K562 (cell line): Measurements from ENCODE around the gene LILRB3. TPM values are rescaled to one million over a fixed set of nuclear protein-coding genes. Genes with fewer than 3 reads are reported as not detected.

Source experiments
- C11orf30 ChIP-seq: fragments of 450-650 bp; IDR thresholded peaks from 2 replicates; pipeline ENCODE4 v1.6.1; 2016; ENCODE audit warnings: low read depth, mild to moderate bottlenecking
- CC2D1A ChIP-seq: fragments of 450-650 bp; IDR thresholded peaks from 2 replicates; pipeline ENCODE4 v1.6.1; 2017; ENCODE audit warnings: mild to moderate bottlenecking
- DIDO1 ChIP-seq: fragments of 450-650 bp; IDR thresholded peaks from 2 replicates; pipeline ENCODE4 v1.6.1; 2016; ENCODE audit warnings: low read depth, missing biosample characterization, missing genetic modification characterization
- DNMT1 ChIP-seq: fragments of 450-650 bp; IDR thresholded peaks from 2 replicates; pipeline ENCODE4 v1.6.1; 2016; ENCODE audit warnings: antibody characterized with exemption, mild to moderate bottlenecking
- EP300 ChIP-seq: IDR thresholded peaks from 2 replicates; pipeline ENCODE4 v1.6.1; 2012; ENCODE audit warnings: low read length, improper control_type of control experiment
- FIP1L1 ChIP-seq: fragments of 200-400 bp; formaldehyde crosslinking; IDR thresholded peaks from 2 replicates; pipeline ENCODE4 v1.6.1; 2018; ENCODE audit warnings: mild to moderate bottlenecking, low read depth, low read length; ENCODE audit not compliant: poor library complexity, severe bottlenecking
- FOXA1 ChIP-seq: fragments of 450-650 bp; IDR thresholded peaks from 2 replicates; pipeline ENCODE4 v1.6.1; 2016; ENCODE audit warnings: mild to moderate bottlenecking, borderline replicate concordance
- GATAD2A ChIP-seq: fragments of 450-650 bp; IDR thresholded peaks from 2 replicates; pipeline ENCODE4 v1.6.1; 2017
- GTF2A2 ChIP-seq: IDR thresholded peaks from 2 replicates; pipeline ENCODE4 v1.6.1; 2016; ENCODE audit warnings: mild to moderate bottlenecking, missing genetic modification characterization, missing compliant biosample characterization
- JUNB ChIP-seq: fragments of 450-650 bp; formaldehyde crosslinking; conservative IDR thresholded peaks from 2 replicates; pipeline ENCODE4 v1.4.0; 2020; ENCODE audit warnings: mild to moderate bottlenecking
- PHB2 ChIP-seq: fragments of 450-650 bp; IDR thresholded peaks from 2 replicates; pipeline ENCODE4 v1.6.1; 2017; ENCODE audit warnings: low read depth
- POLR2A ChIP-seq: fragments of 450-650 bp; conservative IDR thresholded peaks from 2 replicates; pipeline ENCODE4 v1.6.1; 2016
- PRMT5 ChIP-seq: sonication (generic); formaldehyde crosslinking; IDR thresholded peaks from 2 replicates; pipeline ENCODE4 v1.5.0; 2020; ENCODE audit warnings: missing genetic modification reagents
- RB1 ChIP-seq: fragments of 450-650 bp; IDR thresholded peaks from 2 replicates; pipeline ENCODE4 v1.6.1; 2017; ENCODE audit warnings: low read depth, mild to moderate bottlenecking
- SUPT5H ChIP-seq: fragments of 450-650 bp; IDR thresholded peaks from 2 replicates; pipeline ENCODE4 v1.6.1; 2016
- TCF7 ChIP-seq: sonication (generic); IDR thresholded peaks from 2 replicates; pipeline ENCODE4 v1.6.1; 2016; ENCODE audit warnings: antibody characterized with exemption, borderline replicate concordance
- ZFP36 ChIP-seq: fragments of 150-350 bp; IDR thresholded peaks from 2 replicates; pipeline ENCODE4 v1.6.1; 2018; ENCODE audit warnings: low read length, low read depth; ENCODE audit not compliant: partially characterized antibody
- ZNF12 ChIP-seq: sonication (generic); formaldehyde crosslinking; IDR thresholded peaks from 2 replicates; pipeline ENCODE4 v1.4.0; 2020; ENCODE audit warnings: mild to moderate bottlenecking, missing genetic modification reagents
- polyA plus RNA-seq, 8 experiments: library from polyadenylated mRNA; depleted of rRNA in 4 of 8; stranded (reverse) in 5 of 8; unstranded in 3 of 8; fragments of >200 nt; fragmentation: Nextera tagmentation in 2 of 8; fragmentation: Illumina TruSeq in 1 of 8; extraction: Ambion mirVana in 2 of 8; extraction: Trizol in 1 of 8; gene quantifications; 2 replicates each; pipeline versions ENCODE4 v1.2.1 to v1.2.3, GENCODE V29; 2011 to 2014; ENCODE audit warnings: inconsistent platforms in 1 of 8, missing spikeins in 1 of 8
- total RNA-seq, 7 experiments: library from RNA; depleted of rRNA in 6 of 7; stranded (reverse); fragments of >200 nt in 6 of 7; fragmentation: Illumina TruSeq in 2 of 7; extraction: Trizol in 2 of 7; gene quantifications; 2 replicates each; pipeline versions ENCODE4 v1.2.1 to v1.2.3, GENCODE V29; 2011 to 2021; ENCODE audit warnings: low replicate concordance in 1 of 7
- TF ChIP-seq, protein P1 (sequence below): sonication (generic); formaldehyde crosslinking; IDR thresholded peaks from 2 replicates; pipeline ENCODE4 v1.9.0; 2022; ENCODE audit warnings: mild to moderate bottlenecking, missing genetic modification reagents
- TF ChIP-seq, protein P2 (sequence below): fragments of 250-450 bp; sonication (Bioruptor Pico); IDR thresholded peaks from 2 replicates; pipeline ENCODE4 v1.8.0; 2022; ENCODE audit warnings: inconsistent platforms
- TF ChIP-seq, protein P3 (sequence below), 2 experiments: fragments of 450-650 bp; conservative IDR thresholded peaks; 2 replicates each; pipeline ENCODE4 v1.6.1; 2017; ENCODE audit warnings: mild to moderate bottlenecking in 2 of 2, moderate library complexity in 2 of 2
- TF ChIP-seq, protein P4 (sequence below), 2 experiments: IDR thresholded peaks in 1 of 2; conservative IDR thresholded peaks in 1 of 2; 2 replicates each; pipeline ENCODE4 v1.6.1; 2016; ENCODE audit warnings: low read depth in 2 of 2, mild to moderate bottlenecking in 1 of 2, missing compliant biosample characterization in 1 of 2, missing genetic modification characterization in 1 of 2, moderate library complexity in 1 of 2

The LILRB3 gene
- total and polyA plus RNA-seq, 9 of the 15 experiments (the other 6 are each of a cell fraction or from before 2014, with no cell fraction given): 0.01 to 0.09 TPM; not detected in 7

DNA sequence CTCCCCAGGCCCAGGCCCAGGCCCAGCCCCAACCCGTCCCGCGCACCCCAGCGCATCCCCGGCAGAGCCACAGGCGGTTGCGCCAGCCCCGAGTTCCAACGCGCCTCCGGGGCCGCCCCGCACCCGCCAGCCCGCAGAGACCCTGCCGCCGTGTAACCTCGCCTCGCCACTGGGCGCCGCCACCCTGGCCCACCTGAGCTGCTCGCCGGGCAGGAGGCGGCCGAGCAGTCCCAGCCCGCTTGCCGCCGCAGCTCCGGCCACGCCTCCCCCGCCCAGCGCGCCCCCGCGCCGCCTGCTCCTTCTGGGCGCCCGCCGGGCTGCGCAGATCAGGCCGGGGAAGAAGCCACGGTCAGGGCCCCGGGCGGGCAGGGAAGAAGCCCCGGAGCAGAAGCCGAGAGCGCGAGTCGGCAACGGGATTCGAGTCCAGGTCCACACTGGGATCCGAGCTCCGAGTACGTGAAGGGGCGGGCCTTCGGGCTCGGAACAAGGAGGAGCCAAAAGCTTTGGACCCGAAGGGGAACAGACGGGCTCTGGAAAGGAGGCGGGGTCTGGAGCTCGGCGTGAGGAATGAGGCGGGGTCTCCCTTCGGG lies 33.6 kb downstream of the LILRB3 start, which contains the start of gene MBOAT7 (continued):
- TF ChIP-seq, protein P1, sequence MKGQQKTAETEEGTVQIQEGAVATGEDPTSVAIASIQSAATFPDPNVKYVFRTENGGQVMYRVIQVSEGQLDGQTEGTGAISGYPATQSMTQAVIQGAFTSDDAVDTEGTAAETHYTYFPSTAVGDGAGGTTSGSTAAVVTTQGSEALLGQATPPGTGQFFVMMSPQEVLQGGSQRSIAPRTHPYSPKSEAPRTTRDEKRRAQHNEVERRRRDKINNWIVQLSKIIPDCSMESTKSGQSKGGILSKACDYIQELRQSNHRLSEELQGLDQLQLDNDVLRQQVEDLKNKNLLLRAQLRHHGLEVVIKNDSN (CRISPR knock-in tag): no peak
- TF ChIP-seq EP300 (no peak), ZNF12 (CRISPR knock-in tag) (0 out of 2 replicates have a peak, but pooled peaks have one; percentile 59), FOXA1 (no peak), SUPT5H (peak; percentile 77), POLR2A (peak; percentile 80), RB1 (peak; percentile 90), CC2D1A (peak; percentile 93; the same call in 1 of the 2 replicates), GTF2A2 (tag) (no peak), DNMT1 (no peak), DIDO1 (tag) (no peak), JUNB (CRISPR knock-in tag) (no peak), PHB2 (no peak), TCF7 (no peak), PRMT5 (CRISPR knock-in tag) (no peak), C11orf30 (no peak), GATAD2A (0 out of 2 replicates have a peak, but pooled peaks have one; percentile 44), FIP1L1 (peak; percentile 17), ZFP36 (peak; percentile 25)
- TF ChIP-seq, protein P2, sequence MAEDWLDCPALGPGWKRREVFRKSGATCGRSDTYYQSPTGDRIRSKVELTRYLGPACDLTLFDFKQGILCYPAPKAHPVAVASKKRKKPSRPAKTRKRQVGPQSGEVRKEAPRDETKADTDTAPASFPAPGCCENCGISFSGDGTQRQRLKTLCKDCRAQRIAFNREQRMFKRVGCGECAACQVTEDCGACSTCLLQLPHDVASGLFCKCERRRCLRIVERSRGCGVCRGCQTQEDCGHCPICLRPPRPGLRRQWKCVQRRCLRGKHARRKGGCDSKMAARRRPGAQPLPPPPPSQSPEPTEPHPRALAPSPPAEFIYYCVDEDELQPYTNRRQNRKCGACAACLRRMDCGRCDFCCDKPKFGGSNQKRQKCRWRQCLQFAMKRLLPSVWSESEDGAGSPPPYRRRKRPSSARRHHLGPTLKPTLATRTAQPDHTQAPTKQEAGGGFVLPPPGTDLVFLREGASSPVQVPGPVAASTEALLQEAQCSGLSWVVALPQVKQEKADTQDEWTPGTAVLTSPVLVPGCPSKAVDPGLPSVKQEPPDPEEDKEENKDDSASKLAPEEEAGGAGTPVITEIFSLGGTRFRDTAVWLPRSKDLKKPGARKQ: no peak
- TF ChIP-seq, protein P3, sequence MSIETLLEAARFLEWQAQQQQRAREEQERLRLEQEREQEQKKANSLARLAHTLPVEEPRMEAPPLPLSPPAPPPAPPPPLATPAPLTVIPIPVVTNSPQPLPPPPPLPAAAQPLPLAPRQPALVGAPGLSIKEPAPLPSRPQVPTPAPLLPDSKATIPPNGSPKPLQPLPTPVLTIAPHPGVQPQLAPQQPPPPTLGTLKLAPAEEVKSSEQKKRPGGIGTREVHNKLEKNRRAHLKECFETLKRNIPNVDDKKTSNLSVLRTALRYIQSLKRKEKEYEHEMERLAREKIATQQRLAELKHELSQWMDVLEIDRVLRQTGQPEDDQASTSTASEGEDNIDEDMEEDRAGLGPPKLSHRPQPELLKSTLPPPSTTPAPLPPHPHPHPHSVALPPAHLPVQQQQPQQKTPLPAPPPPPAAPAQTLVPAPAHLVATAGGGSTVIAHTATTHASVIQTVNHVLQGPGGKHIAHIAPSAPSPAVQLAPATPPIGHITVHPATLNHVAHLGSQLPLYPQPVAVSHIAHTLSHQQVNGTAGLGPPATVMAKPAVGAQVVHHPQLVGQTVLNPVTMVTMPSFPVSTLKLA (conservative IDR thresholded peaks at IDR 0.05): peak in 1 of 2 experiments; percentile 7; a peak in 2 of 4 replicates
- TF ChIP-seq, protein P4, sequence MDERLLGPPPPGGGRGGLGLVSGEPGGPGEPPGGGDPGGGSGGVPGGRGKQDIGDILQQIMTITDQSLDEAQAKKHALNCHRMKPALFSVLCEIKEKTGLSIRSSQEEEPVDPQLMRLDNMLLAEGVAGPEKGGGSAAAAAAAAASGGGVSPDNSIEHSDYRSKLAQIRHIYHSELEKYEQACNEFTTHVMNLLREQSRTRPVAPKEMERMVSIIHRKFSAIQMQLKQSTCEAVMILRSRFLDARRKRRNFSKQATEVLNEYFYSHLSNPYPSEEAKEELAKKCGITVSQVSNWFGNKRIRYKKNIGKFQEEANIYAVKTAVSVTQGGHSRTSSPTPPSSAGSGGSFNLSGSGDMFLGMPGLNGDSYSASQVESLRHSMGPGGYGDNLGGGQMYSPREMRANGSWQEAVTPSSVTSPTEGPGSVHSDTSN (CRISPR knock-in tag; IDR thresholded peaks at IDR 0.05; ENCODE audit: low read depth): no peak
- TF ChIP-seq, protein P4 (tag; conservative IDR thresholded peaks at IDR 0.05; ENCODE audit: low read depth): no peak
